ENCODE results near the gene BNIP3.

DNA sequence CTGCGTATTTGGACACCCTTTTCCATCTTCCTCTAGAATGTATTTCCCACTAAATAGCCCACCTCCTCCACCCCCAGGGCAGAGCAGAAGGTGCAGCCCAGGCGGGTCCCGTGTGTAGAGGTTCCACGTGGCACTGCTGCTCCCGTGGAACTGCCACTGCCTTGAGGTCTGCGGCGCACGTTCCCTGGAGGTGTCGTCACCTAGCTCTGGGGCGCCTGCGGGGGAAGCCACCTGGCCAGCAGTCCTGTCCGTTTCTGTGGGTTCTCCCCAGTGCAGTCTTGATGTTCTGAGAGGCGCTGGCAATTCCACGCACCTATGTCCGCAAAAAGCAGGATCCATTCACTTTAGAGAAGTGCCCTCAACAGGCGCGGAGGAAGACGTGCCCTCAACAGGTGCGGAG, 21.9 kb downstream of the BNIP3 start:
- TF ChIP-seq, protein P1, sequence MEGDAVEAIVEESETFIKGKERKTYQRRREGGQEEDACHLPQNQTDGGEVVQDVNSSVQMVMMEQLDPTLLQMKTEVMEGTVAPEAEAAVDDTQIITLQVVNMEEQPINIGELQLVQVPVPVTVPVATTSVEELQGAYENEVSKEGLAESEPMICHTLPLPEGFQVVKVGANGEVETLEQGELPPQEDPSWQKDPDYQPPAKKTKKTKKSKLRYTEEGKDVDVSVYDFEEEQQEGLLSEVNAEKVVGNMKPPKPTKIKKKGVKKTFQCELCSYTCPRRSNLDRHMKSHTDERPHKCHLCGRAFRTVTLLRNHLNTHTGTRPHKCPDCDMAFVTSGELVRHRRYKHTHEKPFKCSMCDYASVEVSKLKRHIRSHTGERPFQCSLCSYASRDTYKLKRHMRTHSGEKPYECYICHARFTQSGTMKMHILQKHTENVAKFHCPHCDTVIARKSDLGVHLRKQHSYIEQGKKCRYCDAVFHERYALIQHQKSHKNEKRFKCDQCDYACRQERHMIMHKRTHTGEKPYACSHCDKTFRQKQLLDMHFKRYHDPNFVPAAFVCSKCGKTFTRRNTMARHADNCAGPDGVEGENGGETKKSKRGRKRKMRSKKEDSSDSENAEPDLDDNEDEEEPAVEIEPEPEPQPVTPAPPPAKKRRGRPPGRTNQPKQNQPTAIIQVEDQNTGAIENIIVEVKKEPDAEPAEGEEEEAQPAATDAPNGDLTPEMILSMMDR (IDR thresholded peaks at IDR 0.05): no peak
- TF ChIP-seq ZFX (IDR thresholded peaks at IDR 0.05; ENCODE audit: borderline replicate concordance): no peak
